ENCODE measurements around the gene ZSCAN30. TPM values are rescaled to one million over a fixed set of nuclear protein-coding genes. Genes with fewer than 3 reads are reported as not detected.

Gene ZSCAN30
- total RNA-seq, 1 experiment from 2014 or later, result 21.9 TPM

DNA sequence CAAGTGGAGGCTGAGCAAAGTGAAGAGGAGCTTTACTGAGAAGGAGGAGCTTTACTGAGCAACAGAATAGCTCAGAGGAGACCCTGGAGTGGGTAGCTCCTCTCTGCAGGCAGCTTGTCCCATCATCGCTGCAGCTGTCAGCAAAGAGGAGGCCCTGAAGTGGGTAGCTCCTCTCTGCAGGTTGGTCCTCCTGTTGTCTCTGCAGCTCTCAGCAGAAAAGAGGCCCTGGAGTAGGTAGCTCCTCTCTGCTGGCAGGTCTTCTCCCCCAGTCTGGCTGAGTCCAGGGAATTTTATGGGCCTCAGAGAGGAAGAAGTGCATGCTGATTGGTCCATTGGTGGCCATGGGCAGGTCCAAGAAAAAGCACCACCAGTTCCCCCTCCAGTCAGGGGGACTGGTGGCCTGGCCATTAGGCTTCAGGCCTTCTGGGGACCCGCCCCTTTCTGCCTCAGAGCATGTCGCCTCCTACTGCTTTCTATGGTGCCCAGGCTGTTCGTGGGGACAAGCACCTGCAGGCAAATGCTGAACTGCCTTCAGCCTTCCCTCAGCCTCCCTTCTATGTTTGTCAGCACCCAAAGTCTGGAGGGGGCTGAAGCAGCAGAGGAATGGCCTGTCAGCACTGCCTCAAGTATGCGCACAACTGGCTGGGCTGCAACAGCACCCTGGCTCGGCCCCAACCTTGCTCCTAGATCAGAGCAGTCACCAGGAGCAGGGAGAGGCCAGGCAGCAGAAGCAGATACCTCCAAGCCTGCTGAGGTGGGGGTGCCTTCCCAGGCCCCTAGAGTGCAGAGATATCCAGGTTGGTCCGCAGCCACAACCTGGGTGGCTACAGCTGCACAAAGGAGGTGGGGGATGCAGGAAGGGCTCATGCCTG lies 5.9 kb downstream of the ZSCAN30 start (continued):
- TF ChIP-seq, protein P1, sequence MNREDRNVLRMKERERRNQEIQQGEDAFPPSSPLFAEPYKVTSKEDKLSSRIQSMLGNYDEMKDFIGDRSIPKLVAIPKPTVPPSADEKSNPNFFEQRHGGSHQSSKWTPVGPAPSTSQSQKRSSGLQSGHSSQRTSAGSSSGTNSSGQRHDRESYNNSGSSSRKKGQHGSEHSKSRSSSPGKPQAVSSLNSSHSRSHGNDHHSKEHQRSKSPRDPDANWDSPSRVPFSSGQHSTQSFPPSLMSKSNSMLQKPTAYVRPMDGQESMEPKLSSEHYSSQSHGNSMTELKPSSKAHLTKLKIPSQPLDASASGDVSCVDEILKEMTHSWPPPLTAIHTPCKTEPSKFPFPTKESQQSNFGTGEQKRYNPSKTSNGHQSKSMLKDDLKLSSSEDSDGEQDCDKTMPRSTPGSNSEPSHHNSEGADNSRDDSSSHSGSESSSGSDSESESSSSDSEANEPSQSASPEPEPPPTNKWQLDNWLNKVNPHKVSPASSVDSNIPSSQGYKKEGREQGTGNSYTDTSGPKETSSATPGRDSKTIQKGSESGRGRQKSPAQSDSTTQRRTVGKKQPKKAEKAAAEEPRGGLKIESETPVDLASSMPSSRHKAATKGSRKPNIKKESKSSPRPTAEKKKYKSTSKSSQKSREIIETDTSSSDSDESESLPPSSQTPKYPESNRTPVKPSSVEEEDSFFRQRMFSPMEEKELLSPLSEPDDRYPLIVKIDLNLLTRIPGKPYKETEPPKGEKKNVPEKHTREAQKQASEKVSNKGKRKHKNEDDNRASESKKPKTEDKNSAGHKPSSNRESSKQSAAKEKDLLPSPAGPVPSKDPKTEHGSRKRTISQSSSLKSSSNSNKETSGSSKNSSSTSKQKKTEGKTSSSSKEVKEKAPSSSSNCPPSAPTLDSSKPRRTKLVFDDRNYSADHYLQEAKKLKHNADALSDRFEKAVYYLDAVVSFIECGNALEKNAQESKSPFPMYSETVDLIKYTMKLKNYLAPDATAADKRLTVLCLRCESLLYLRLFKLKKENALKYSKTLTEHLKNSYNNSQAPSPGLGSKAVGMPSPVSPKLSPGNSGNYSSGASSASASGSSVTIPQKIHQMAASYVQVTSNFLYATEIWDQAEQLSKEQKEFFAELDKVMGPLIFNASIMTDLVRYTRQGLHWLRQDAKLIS (CRISPR knock-in tag; IDR thresholded peaks at IDR 0.05; ENCODE audit: borderline replicate concordance), result no peak
- TF ChIP-seq ZNF121 (CRISPR knock-in tag; IDR thresholded peaks at IDR 0.05), result no peak

DNA sequence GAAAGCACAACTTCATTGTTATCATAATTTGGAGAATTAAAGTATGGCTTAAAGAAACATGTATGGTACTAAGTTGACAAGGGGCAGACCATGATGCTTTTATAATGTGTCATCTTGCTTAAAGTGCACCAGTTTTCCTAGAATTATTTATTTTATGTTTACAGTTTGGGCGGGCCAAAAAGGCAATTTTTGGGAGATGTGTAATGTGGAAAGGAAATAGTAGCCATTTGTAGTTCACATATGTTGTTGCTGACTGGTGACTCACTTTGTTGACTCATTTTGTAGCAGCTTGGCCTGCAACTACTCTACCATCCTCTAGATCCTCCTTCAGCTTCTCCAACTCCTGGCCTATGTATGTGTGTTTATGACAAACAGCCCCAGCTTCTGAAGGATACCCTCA lies 7.7 kb downstream of the ZSCAN30 start:
- peaks cover 4% of the 10 kb centered on the region; the same call in 1 of the 2 replicates for H3K27me3 Mint-ChIP-seq (ENCODE audit: low read depth)
- H3K27ac Mint-ChIP-seq, result no peak overlapping the region
- peaks cover 39% of the 10 kb centered on the region for H3K36me3 Mint-ChIP-seq
- no peak for TF ChIP-seq ETV6 (CRISPR knock-in tag; IDR thresholded peaks at IDR 0.05)
- TF ChIP-seq, protein P2, sequence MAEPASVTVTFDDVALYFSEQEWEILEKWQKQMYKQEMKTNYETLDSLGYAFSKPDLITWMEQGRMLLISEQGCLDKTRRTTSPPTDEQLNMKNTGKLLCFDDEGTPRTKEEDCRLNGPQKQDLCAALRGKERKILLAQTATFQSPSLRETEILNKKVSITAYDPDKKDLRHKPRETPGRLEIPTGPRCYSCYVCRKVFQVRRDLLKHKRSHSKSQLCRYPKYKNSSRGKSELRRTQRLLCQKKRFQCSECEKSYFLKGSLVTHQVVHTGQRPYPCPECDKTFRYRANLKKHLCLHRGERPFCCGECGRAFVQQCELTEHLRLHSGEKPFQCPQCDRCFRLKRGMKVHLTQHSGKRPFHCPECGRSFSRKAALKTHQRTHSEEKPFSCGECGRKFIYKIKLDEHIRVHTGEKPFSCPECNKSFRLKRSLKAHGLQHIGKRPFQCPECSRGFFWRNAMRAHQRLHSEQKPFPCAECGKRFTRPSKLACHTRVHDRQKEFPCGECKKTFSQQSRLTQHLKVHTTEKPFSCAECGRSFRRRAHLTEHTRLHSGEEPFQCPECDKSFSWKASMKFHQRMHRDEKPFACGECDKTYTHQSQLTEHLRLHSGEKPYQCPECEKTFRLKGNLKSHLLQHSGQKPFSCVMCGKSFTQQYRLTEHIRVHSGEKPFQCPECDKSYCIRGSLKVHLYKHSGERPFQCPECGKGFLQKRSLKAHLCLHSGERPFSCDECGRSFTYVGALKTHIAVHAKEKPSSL (CRISPR knock-in tag; conservative IDR thresholded peaks at IDR 0.05), result no peak
- no peak for TF ChIP-seq CREM (CRISPR knock-in tag; IDR thresholded peaks at IDR 0.05)
- TF ChIP-seq, protein P3, sequence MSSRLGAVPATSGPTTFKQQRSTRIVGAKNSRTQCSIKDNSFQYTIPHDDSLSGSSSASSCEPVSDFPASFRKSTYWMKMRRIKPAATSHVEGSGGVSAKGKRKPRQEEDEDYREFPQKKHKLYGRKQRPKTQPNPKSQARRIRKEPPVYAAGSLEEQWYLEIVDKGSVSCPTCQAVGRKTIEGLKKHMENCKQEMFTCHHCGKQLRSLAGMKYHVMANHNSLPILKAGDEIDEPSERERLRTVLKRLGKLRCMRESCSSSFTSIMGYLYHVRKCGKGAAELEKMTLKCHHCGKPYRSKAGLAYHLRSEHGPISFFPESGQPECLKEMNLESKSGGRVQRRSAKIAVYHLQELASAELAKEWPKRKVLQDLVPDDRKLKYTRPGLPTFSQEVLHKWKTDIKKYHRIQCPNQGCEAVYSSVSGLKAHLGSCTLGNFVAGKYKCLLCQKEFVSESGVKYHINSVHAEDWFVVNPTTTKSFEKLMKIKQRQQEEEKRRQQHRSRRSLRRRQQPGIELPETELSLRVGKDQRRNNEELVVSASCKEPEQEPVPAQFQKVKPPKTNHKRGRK (CRISPR knock-in tag; IDR thresholded peaks at IDR 0.05; ENCODE audit: borderline replicate concordance), result no peak
- TF ChIP-seq, protein P4, sequence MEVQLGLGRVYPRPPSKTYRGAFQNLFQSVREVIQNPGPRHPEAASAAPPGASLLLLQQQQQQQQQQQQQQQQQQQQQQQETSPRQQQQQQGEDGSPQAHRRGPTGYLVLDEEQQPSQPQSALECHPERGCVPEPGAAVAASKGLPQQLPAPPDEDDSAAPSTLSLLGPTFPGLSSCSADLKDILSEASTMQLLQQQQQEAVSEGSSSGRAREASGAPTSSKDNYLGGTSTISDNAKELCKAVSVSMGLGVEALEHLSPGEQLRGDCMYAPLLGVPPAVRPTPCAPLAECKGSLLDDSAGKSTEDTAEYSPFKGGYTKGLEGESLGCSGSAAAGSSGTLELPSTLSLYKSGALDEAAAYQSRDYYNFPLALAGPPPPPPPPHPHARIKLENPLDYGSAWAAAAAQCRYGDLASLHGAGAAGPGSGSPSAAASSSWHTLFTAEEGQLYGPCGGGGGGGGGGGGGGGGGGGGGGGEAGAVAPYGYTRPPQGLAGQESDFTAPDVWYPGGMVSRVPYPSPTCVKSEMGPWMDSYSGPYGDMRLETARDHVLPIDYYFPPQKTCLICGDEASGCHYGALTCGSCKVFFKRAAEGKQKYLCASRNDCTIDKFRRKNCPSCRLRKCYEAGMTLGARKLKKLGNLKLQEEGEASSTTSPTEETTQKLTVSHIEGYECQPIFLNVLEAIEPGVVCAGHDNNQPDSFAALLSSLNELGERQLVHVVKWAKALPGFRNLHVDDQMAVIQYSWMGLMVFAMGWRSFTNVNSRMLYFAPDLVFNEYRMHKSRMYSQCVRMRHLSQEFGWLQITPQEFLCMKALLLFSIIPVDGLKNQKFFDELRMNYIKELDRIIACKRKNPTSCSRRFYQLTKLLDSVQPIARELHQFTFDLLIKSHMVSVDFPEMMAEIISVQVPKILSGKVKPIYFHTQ (CRISPR knock-in tag; IDR thresholded peaks at IDR 0.05), result no peak
- no peak for TF ChIP-seq SOX15 (CRISPR knock-in tag; IDR thresholded peaks at IDR 0.05)
- TF ChIP-seq MXD4 (CRISPR knock-in tag; IDR thresholded peaks at IDR 0.05; ENCODE audit: borderline replicate concordance), result no peak
- TF ChIP-seq, protein P5, sequence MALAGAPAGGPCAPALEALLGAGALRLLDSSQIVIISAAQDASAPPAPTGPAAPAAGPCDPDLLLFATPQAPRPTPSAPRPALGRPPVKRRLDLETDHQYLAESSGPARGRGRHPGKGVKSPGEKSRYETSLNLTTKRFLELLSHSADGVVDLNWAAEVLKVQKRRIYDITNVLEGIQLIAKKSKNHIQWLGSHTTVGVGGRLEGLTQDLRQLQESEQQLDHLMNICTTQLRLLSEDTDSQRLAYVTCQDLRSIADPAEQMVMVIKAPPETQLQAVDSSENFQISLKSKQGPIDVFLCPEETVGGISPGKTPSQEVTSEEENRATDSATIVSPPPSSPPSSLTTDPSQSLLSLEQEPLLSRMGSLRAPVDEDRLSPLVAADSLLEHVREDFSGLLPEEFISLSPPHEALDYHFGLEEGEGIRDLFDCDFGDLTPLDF (CRISPR knock-in tag; IDR thresholded peaks at IDR 0.05), result no peak
- no peak for TF ChIP-seq ZNF317 (CRISPR knock-in tag; IDR thresholded peaks at IDR 0.05; ENCODE audit: borderline replicate concordance, low read depth)
- no peak for TF ChIP-seq ZNF138 (CRISPR knock-in tag; conservative IDR thresholded peaks at IDR 0.05)
- TF ChIP-seq, protein P1 (CRISPR knock-in tag; IDR thresholded peaks at IDR 0.05; ENCODE audit: borderline replicate concordance), result no peak
- TF ChIP-seq, protein P6, sequence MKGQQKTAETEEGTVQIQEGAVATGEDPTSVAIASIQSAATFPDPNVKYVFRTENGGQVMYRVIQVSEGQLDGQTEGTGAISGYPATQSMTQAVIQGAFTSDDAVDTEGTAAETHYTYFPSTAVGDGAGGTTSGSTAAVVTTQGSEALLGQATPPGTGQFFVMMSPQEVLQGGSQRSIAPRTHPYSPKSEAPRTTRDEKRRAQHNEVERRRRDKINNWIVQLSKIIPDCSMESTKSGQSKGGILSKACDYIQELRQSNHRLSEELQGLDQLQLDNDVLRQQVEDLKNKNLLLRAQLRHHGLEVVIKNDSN (CRISPR knock-in tag; IDR thresholded peaks at IDR 0.05), result no peak
- no peak for TF ChIP-seq ZNF232 (CRISPR knock-in tag; IDR thresholded peaks at IDR 0.05)
- no peaks in the 10 kb centered on the region for H3K4me1 Mint-ChIP-seq
- H3K9me3 Mint-ChIP-seq, result peaks cover 48% of the 10 kb centered on the region
- ATAC-seq (no peak), DNase-seq (ENCODE audit: low spot score) (no peak)
- POLR2A ChIA-PET, result no interaction called here
- no peak overlapping the region for H3K4me3 Mint-ChIP-seq
- CTCF ChIA-PET, result no interaction called here
